Gastrocnemius medialis (tissue), 4 donors: ENCODE data around the gene CMPK1. TPM values are rescaled to one million over a fixed set of nuclear protein-coding genes. Genes with fewer than 3 reads are reported as not detected.

ENCODE experiments used
- ATAC-seq, 2 donors: fragments of 150-250 bp; one replicate each; pipeline ENCODE4 v1.9.1; 2016
- DNase-seq, 2 donors: peaks; one replicate each; pipeline ENCODE4 v3.0.0-alpha.2; 2019
- H3K27ac ChIP-seq, 4 donors: fragments of 200-600 bp; sonication (generic); 1 replicate in 1 of 4; 2 replicates in 3 of 4; pipeline ENCODE4 v1.5.1; 2016 to 2018; ENCODE audit warnings: mild to moderate bottlenecking in 2 of 4, moderate library complexity in 1 of 4
- H3K27me3 ChIP-seq, 3 donors: fragments of 200-600 bp; sonication (generic) in 2 of 3; 1 replicate in 1 of 3; 2 replicates in 2 of 3; pipeline versions ENCODE4 v1.5.1 to v1.6.0; 2016 to 2019; ENCODE audit warnings: mild to moderate bottlenecking in 1 of 3, moderate library complexity in 1 of 3
- H3K36me3 ChIP-seq, 2 donors: fragments of 200-600 bp; sonication (generic) in 1 of 2; one replicate each; pipeline ENCODE4 v1.5.1; 2017 to 2018
- H3K4me1 ChIP-seq, 2 donors: fragments of 200-600 bp; sonication (generic) in 1 of 2; one replicate each; pipeline ENCODE4 v1.5.1; 2016 to 2017; ENCODE audit warnings: mild to moderate bottlenecking in 2 of 2
- H3K4me3 ChIP-seq, 4 donors: fragments of 200-600 bp; sonication (generic) in 3 of 4; 1 replicate in 1 of 4; 2 replicates in 3 of 4; pipeline ENCODE4 v1.5.1; 2016 to 2019; ENCODE audit warnings: mild to moderate bottlenecking in 2 of 4
- H3K9me3 ChIP-seq, 3 donors: fragments of 200-600 bp; sonication (generic) in 2 of 3; 1 replicate in 1 of 3; 2 replicates in 2 of 3; pipeline ENCODE4 v1.5.1; 2016 to 2019
- POLR2A ChIP-seq, 2 donors: fragments of 450-650 bp; IDR thresholded peaks; one replicate each; pipeline ENCODE4 v1.6.1; 2017; ENCODE audit warnings: antibody characterized with exemption in 2 of 2, mild to moderate bottlenecking in 2 of 2, moderate library complexity in 2 of 2
- in situ Hi-C, 4 donors: fragments of 200-750 bp; cut with MboI; loops; one replicate each; pipeline versions ENCODE4 v1.15.0 to v1.8.0; 2017; ENCODE audit warnings: low sequenced_read_pairs in 4 of 4
- intact Hi-C: fragments of 100-400 bp; cut with DNase I; formaldehyde crosslinking; loops from one replicate; pipeline ENCODE4 v1.15.1; 2023; ENCODE audit warnings: low total_unique reads
- total RNA-seq, 4 donors: library from RNA; depleted of rRNA; stranded (reverse); fragments of >200 nt; gene quantifications; one replicate each; pipeline versions ENCODE4 v1.1.0 to v1.2.3, GENCODE V29; 2016
- TF ChIP-seq, protein P1 (sequence below), 5 experiments: fragments of 450-650 bp in 3 of 5; fragments of 200-600 bp in 2 of 5; sonication (generic) in 2 of 5; IDR thresholded peaks in 4 of 5; conservative IDR thresholded peaks in 1 of 5; 1 replicate in 4 of 5; 2 replicates in 1 of 5; pipeline ENCODE4 v1.5.1; 2016 to 2019; ENCODE audit warnings: antibody characterized with exemption in 5 of 5, mild to moderate bottlenecking in 3 of 5, moderate library complexity in 3 of 5

The CMPK1 gene
- total RNA-seq, 4 donors from 2014 or later, result 70.7 to 98.7 (median 88.3) TPM

DNA sequence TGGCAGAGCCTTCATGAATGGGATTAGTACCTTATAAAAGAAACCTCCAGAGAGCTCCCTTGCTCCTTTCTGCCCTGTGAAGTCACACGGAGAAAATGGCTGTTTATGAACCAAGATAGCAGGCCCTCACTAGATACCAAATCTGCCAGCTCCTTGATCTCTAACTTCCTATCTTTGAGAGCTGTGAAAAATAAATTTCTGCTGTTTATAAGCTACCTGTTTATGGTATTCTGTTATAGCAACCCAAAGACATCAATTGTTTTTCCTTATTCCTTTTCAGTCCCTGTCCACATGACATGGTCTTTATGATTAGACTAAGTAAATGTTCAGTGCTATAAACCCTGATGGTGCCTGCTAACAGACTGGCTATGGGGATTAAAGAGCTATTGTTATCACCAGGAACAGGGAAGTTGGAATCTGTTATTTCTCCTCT lies 10.0 kb upstream of the CMPK1 start:
- no peak overlapping the region for H3K27ac ChIP-seq
- H3K27me3 ChIP-seq, result no peaks in the 10 kb centered on the region
- ATAC-seq, result no peak
- no peaks in the 10 kb centered on the region for H3K36me3 ChIP-seq
- H3K9me3 ChIP-seq, result no peaks in the 10 kb centered on the region
- DNase-seq, result no peak
- no peak overlapping the region for H3K4me3 ChIP-seq
- TF ChIP-seq, protein P1, sequence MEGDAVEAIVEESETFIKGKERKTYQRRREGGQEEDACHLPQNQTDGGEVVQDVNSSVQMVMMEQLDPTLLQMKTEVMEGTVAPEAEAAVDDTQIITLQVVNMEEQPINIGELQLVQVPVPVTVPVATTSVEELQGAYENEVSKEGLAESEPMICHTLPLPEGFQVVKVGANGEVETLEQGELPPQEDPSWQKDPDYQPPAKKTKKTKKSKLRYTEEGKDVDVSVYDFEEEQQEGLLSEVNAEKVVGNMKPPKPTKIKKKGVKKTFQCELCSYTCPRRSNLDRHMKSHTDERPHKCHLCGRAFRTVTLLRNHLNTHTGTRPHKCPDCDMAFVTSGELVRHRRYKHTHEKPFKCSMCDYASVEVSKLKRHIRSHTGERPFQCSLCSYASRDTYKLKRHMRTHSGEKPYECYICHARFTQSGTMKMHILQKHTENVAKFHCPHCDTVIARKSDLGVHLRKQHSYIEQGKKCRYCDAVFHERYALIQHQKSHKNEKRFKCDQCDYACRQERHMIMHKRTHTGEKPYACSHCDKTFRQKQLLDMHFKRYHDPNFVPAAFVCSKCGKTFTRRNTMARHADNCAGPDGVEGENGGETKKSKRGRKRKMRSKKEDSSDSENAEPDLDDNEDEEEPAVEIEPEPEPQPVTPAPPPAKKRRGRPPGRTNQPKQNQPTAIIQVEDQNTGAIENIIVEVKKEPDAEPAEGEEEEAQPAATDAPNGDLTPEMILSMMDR (IDR thresholded peaks at IDR 0.05 in 4 of 5, conservative IDR thresholded peaks at IDR 0.05 in 1 of 5), result no peak
- TF ChIP-seq POLR2A (IDR thresholded peaks at IDR 0.05), result no peak
- no peaks in the 10 kb centered on the region for H3K4me1 ChIP-seq
- intact Hi-C loops (no loop called here), in situ Hi-C loops (no loop called here)

DNA sequence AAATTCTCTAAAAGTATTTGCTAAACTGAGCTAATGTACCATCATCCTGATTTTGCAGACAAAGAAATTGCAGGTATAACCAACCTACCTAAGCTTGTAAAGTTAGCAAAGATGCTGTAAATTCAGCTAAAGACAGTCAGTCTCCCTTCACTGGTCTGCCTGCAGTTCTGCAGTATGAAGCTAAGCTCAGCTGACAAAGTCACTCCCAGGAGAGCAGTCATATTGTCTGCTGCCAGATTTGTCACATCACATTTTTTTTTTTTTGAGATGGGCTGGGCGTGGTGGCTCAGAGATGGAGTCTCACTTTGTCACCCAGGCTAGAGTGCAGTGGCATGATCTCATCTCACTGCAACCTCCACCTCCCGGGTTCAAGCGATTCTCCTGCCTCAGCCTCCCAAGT lies 8.9 kb upstream of the CMPK1 start:
- DNase-seq (no peak), ATAC-seq (no peak)
- H3K36me3 ChIP-seq, result no peaks in the 10 kb centered on the region
- in situ Hi-C loops, result loop anchor here in 2 of 4 donors (25.0 kb wide), 1 partner anchor 137 kb away; the partner anchor contains the start of gene PDZK1IP1 (in 2 of the 2)
- no peaks in the 10 kb centered on the region for H3K4me1 ChIP-seq
- H3K27me3 ChIP-seq, result no peaks in the 10 kb centered on the region
- H3K4me3 ChIP-seq, result no peak overlapping the region
- TF ChIP-seq, protein P1 (IDR thresholded peaks at IDR 0.05 in 4 of 5, conservative IDR thresholded peaks at IDR 0.05 in 1 of 5), result no peak
- TF ChIP-seq POLR2A (IDR thresholded peaks at IDR 0.05), result no peak
- intact Hi-C loops, result no loop called here
- no peak overlapping the region for H3K27ac ChIP-seq
- H3K9me3 ChIP-seq, result no peaks in the 10 kb centered on the region

DNA sequence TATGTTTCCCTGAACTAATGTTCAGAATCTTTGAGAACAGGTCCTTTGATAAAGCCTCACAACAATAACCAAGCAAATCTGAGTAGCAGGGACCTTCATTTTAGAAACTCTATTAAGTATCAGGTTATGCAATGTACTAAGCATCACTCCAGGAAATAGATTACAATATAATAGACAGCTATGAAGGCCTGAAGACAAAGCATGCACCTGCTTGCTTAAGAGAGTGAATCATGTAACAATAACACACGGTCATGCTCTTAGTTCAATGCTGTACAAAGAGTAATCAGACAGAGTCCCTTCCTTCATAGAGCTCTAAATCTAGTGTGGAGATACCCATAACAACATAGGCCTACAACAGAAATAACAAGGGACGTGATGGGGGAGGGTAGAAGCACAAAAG lies 8.1 kb upstream of the CMPK1 start:
- no peak for DNase-seq
- Histone ChIP-seq H3K27me3 (no peaks in the 10 kb centered on the region), H3K27ac (no peak overlapping the region), H3K4me3 (no peak overlapping the region), H3K4me1 (peaks cover 0 to 3% of the 10 kb centered on the region in 2 donors), H3K9me3 (no peaks in the 10 kb centered on the region), H3K36me3 (no peaks in the 10 kb centered on the region)
- intact Hi-C loops, result no loop called here
- TF ChIP-seq POLR2A (IDR thresholded peaks at IDR 0.05), result no peak
- TF ChIP-seq, protein P1 (IDR thresholded peaks at IDR 0.05 in 4 of 5, conservative IDR thresholded peaks at IDR 0.05 in 1 of 5), result no peak
- no peak for ATAC-seq
- in situ Hi-C loops, result loop anchor here in 2 of 4 donors (25.0 kb wide), 1 partner anchor 138 kb away; the partner anchor contains the start of gene PDZK1IP1 (in 2 of the 2)

DNA sequence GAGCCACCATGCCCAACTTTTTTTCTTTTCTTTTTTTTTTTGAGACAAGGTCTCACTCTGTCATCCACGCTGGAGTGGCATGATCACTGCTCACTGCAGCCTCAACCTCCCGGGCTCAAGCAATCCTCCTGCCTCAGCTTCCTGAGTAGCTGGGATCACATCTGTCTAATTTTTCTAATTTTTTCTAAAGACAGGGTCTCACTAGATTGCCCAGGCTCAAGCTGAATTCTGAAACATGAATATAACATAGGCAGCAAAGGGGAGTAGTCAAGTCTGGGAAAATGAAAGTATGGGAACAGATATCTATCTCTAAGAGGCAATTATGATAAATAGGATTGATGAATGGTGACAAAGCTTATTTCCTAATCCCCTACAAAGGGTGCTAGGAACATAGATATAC lies 7.3 kb upstream of the CMPK1 start:
- no peaks in the 10 kb centered on the region for H3K27me3 ChIP-seq
- no peak for ATAC-seq
- TF ChIP-seq POLR2A (IDR thresholded peaks at IDR 0.05), result no peak
- TF ChIP-seq, protein P1 (IDR thresholded peaks at IDR 0.05 in 4 of 5, conservative IDR thresholded peaks at IDR 0.05 in 1 of 5), result no peak
- no peaks in the 10 kb centered on the region for H3K36me3 ChIP-seq
- intact Hi-C loops, result no loop called here
- in situ Hi-C loops, result loop anchor here in 2 of 4 donors (25.0 kb wide), 1 partner anchor 139 kb away; the partner anchor contains the start of gene PDZK1IP1 (in 2 of the 2)
- no peak overlapping the region for H3K4me3 ChIP-seq
- H3K27ac ChIP-seq, result no peak overlapping the region
- DNase-seq, result no peak
- no peaks in the 10 kb centered on the region for H3K9me3 ChIP-seq
- peaks cover 0 to 6% of the 10 kb centered on the region in 2 donors for H3K4me1 ChIP-seq

DNA sequence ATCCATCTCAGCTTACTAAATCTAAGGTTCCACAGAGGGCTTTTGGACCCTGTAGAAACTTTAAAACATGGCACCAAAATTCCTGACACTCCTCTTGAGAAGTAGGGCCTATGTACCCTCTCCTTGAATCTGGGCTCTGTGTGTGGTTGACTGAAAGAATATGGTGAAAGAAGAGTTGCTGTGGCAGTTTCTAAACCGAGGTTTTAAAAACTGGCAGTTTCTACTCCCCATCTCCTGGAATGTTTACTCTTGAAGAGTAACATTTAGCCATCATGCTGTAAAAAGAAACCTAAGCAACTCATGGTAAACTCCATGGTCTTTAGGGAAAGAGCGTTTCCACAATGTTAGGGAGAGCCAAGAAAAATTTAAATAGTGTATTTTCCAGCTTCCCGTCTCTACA lies 4.6 kb upstream of the CMPK1 start:
- H3K27me3 ChIP-seq, result no peaks in the 10 kb centered on the region
- H3K4me3 ChIP-seq, result no peak overlapping the region
- DNase-seq (no peak), ATAC-seq (no peak)
- H3K9me3 ChIP-seq, result no peaks in the 10 kb centered on the region
- TF ChIP-seq, protein P1 (IDR thresholded peaks at IDR 0.05 in 4 of 5, conservative IDR thresholded peaks at IDR 0.05 in 1 of 5), result no peak
- TF ChIP-seq POLR2A (IDR thresholded peaks at IDR 0.05), result no peak
- no peak overlapping the region for H3K27ac ChIP-seq
- intact Hi-C loops, result no loop called here
- peaks cover 14 to 24% of the 10 kb centered on the region in 2 donors for H3K4me1 ChIP-seq
- in situ Hi-C loops, result loop anchor here in 2 of 4 donors (25.0 kb wide), 1 partner anchor 142 kb away; the partner anchor contains the start of gene PDZK1IP1 (in 2 of the 2)
- H3K36me3 ChIP-seq, result no peaks in the 10 kb centered on the region
